NCI-H2227 (cell line): ENCODE results near the gene MAPK8.
A peak's percentile ranks its signal among the peaks of the same experiment; 100 is the strongest.

Experiments used
- DNase-seq: peaks from one replicate; lab custom pipeline; 2025; ENCODE audit not compliant: unreplicated experiment; lab: John Stamatoyannopoulos, UW

The MAPK8 gene

GRCh38 chr10:48381971-48382370 is 75.5 kb downstream of the MAPK8 start:
- DNase-seq: no peak

DNA sequence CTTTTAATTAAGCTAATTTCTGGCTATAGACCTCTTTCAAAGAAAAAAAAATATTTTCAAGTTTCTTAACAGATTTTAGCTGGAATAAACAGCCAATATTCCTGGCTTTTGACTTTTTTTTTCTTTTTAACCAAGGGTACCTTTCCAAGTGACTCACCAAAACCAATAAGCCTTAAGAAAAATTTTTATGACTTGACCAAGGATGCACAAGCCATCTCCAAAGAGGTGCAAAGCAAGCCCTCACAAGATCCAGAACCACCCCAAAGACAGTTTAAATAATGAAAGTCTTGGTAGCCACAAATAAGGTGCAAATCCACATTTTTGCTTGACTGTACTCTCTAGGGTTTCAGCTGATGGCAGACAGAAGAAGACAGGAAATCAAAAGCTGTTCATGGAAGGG is 76.5 kb downstream of the MAPK8 start:
- DNase-seq: no peak

GRCh38 chr10:48383393-48383792 is 76.9 kb downstream of the MAPK8 start:
- no peak for DNase-seq

DNA sequence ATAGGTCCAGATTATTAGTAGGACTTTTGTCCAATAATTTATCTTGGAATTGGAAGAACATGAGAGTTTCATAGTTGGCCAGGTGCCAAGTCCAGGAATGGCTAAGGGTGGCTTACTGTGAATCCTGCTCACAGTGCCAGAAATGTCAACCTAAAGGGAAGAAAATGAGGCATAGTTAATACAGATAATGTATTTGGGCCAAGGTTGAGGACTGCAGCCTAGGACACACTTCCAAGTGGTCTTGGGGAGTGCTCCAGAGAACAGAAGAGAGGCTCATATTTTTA is 78.2 kb downstream of the MAPK8 start:
- peak; percentile 2 for DNase-seq

- DNase-seq: peak; percentile 0
These were observed 82.8 kb downstream of the MAPK8 start for GRCh38 chr10:48389272-48389671.

GRCh38 chr10:48389846-48390557 is 83.5 kb downstream of the MAPK8 start:
- DNase-seq: no peak

DNA sequence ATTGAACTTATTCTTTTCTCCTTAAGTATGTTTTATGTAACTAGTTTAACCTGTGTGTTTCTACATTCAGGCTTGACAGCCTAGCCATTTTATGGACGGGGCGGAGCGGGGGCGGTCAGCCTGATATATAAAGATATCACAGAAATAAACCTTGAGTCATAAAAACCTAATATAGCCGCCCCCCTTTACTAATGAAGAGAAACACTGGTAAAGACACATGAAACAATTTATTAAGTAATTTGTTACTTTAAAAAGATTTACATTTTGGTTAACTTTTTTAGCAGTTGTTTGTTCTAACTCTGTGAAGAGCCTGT is 84.0 kb downstream of the MAPK8 start:
- no peak for DNase-seq

GRCh38 chr10:48390933-48391845 is 84.7 kb downstream of the MAPK8 start:
- DNase-seq: no peak

DNA sequence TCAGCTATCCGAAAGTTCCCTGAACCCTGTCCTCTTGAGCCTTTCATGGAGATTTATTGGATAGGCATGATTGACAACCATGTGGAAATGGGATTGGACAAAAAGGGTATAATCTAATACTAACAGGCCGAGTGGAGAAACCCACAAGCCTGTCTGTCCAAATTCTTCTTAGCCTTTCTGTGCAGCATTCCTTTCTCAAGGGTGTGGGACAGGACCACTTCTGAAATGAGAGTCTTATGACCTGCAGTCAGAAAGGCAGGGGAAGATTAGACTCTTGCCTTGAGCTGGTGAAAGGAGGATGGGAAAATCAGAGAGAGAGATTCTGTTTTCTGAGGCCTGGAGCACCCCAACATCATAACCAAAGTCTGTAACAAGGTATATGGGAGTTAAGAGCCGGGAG is 85.5 kb downstream of the MAPK8 start:
- no peak for DNase-seq

GRCh38 chr10:48398261-48398660 is 91.8 kb downstream of the MAPK8 start:
- no peak for DNase-seq

DNA sequence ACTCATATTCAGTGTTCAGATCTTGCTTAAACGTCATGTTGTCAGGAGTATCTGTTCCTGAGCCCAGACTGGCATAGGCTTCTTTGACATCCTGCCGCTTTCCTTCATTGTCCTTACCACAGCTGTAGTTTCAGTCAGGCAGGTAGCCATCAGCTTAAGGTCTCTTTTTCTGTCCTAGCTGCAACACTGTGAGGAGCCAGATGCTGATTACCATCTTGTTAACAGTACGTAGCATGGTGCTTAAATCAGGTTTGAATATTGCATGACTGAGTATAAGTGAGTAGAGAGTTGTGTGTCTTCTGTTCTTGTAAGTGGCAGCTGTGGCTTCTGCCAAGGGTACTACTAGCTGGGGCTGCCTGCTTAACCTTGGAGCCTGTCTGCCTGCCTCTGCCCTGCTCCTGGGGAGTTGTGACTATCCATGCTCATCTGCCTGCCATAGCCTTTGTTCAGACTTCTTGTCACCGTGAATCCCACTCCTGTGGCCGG is 92.6 kb downstream of the MAPK8 start:
- no peak for DNase-seq

- DNase-seq: no peak
These were observed 93.1 kb downstream of the MAPK8 start for GRCh38 chr10:48399551-48399950.

DNA sequence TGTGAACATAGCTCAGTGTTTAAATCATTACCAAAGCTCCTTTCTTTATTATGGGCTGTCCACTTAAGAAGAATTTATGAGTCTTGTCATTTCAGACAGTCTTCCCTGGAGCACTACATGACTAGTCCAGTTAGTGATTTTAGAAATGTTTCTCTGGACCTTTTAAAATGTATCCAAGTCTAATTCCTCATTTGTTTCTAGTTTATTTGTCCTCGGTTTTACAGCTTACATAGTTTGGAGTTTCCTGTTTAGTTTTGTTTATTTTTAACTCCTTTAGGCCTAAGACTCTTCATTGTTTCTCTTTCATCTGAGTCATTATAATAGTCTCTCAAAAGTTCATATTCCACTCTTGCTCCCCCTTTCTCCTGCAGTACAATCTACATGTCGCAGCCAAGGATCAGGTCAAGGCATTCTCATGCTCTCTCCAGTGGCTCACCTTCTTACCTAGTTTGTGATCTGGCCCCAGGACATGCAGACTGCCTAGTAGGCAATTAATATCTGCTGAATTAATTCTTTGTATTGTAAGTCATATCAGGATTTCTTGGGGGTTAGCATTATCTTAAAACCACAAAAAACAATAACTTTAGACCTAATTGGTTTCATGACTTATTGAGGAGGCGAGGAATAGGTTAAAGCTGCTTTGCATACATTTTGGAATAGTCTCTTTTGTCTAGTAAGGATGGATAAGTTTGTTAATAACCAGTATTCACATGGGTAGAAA is 93.8 kb downstream of the MAPK8 start:
- DNase-seq: no peak

DNA sequence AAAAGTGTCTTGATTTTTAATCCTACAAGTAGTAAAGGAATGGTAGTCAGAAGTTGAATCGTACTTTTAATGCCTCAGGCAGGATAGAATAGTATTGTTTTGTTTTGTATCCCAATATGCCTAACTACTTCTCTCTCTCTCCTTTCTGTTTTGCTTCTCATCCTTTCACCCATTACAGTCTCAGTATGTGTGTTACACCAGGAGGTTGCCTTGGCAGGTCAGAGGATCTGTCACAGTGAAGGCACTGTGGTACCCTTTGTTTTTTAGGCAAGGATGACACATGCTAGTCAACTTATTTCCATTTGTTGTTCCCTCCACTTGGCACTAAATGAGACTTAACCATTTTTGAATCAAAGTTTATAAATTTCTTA is 94.4 kb downstream of the MAPK8 start:
- no peak for DNase-seq

- no peak for DNase-seq
These were observed 98.2 kb downstream of the MAPK8 start for GRCh38 chr10:48404646-48405045.

GRCh38 chr10:48406204-48406603 is 99.7 kb downstream of the MAPK8 start:
- DNase-seq: no peak

GRCh38 chr10:48406658-48407057 is 100.2 kb downstream of the MAPK8 start:
- DNase-seq: no peak

DNA sequence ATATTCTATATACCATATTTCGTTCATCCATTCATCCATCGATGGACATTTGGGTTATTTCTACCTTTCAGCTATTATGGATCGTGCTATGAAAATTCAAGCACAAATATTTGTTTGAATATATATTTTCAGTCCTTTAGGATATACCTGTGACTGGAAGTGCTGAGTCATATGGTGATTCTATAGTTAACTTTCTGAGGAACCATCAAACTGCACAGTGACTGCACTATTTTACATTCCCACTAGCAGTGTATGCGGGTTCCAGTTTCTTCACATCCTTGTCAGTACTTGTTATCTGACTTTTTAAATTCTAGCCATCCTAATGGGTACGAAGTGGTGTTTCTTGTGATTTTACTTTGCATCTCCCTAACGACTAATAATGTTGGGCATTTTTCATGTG is 104.0 kb downstream of the MAPK8 start:
- no peak for DNase-seq

GRCh38 chr10:48411510-48411909 is 105.0 kb downstream of the MAPK8 start:
- no peak for DNase-seq

DNA sequence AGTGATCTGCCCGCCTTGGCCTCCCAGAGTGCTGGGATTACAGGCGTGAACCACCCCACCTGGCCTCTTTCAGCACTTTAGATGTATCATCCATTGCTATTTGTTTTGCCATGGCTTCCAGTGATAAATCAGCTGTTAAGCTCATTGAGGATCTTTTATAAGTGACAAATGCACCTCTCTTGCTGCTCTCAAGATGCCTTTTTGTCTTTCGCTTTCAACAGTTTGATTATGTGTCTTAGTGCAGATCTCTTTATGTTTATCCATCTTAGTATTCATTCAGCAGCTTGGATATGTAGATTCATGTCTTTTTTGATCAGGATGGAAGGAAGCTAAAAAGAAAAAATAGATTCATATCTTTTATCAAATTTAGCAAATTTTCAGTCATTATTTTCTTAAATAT is 105.6 kb downstream of the MAPK8 start:
- DNase-seq: no peak

DNA sequence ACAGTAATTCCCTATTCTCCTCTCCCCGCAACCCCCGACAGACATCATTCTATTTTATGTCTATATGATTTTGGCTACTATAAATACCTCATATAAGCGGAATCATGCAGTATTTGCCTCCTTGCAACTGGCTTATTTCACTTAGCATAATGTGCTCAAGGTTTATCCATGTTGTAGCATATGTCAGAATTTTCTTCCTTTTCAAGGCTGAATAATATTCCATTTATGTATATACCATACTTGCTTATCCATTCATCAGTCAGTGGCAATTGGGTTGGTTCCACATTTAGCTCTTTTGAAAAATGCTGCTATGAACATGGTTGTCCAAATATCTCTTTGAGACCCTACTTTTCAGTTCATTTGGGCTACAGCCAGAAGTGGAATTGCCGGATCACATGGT is 106.5 kb downstream of the MAPK8 start:
- no peak for DNase-seq

DNA sequence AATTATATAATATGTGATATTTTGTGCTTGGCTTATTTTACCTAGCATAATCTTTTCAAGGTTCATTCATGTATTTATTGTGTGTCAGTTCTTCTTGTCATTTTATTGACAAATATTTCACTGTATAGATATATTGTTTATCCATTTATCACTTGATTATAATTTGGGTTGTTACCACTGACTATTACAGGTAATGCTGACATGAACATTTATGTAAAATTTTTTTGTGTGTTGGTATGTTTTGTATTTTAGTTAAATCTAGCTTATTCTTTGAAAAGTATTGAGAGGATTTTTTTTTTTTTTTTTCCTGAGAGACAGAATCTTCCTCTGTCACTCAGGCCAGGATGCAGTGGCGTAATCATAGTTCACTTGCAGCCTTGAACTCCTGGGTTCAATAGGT is 107.7 kb downstream of the MAPK8 start:
- no peak for DNase-seq
